ENCODE measurements around the gene C11orf42.
"Not testable (repeated sequence)": the region's sequence is repeated elsewhere in the genome, so short reads cannot be mapped to it uniquely, and the experiment has no call there.

C11orf42 gene

DNA sequence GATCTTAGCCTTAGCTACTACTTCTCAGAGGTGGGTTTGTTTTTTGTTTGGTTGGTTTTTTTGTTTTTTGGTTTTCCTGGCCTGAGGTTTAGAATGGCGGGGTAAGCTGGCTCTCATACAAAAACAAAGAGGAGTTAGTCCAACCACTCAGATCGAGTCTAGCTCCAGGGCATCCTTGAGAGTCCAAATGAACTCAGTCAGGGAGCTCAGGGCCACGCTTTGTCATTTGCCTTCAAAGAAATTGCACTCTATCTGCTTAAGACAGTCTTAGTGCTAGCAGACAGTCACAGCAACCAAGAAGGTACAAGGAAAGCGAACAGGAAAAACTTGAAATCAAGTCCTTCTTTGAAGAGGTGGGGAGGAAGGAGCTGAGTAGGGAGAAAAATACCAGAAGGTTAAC, 11.1 kb downstream of the C11orf42 start:
- no peak for DNase-seq (ENCODE audit: low read depth)

DNA sequence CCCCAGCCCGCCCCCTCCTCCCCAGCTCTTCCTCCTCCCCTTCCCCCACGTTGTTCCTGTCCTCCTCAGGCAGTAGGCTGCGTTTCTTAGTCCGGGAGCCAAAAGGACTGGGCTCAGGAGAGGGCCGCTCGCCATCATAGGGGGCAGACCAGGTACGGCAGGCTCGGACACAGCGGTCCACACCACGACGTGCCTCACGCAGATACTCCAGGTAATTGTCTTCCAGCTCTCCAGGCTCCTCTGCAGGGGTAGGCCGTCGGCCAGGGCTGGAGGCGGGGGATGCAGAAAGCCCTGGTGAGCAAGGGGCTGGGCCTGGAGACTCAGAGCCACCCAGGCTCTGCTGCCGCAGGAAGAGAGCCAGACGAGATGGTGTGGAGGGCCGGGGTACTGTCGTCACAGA, 12.4 kb downstream of the C11orf42 start:
- DNase-seq (ENCODE audit: low read depth) = no peak
- no peak overlapping the region for H3K4me3 ChIP-seq (ENCODE audit: low read depth, low read length)

More for the DNA sequence above, 11.1 kb downstream of the C11orf42 start:
- H3K4me3 ChIP-seq (ENCODE audit: low read depth, low read length) = no peak overlapping the region

DNA sequence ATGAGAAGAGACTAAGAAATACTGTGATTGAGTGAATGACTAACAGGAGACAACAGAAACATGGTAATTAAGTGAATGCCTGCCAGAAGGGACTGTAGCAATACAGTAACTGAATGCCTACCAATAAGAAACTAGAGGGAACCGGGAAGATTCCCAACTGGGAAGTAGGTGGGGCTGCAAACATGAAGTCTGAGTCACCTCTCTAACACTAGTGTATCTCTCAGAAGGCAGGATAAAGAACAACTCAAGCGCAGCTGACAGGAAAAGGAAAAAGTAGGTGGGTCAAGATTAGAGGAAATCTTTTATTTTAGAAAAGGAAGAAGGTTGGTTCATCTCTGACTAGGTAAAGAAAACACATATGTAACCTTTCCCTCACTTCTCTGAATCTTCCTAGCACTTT, 14.0 kb downstream of the C11orf42 start:
- DNase-seq (ENCODE audit: low read depth) = peak; percentile 78
- H3K4me3 ChIP-seq (ENCODE audit: low read depth, low read length) = no peak overlapping the region

DNA sequence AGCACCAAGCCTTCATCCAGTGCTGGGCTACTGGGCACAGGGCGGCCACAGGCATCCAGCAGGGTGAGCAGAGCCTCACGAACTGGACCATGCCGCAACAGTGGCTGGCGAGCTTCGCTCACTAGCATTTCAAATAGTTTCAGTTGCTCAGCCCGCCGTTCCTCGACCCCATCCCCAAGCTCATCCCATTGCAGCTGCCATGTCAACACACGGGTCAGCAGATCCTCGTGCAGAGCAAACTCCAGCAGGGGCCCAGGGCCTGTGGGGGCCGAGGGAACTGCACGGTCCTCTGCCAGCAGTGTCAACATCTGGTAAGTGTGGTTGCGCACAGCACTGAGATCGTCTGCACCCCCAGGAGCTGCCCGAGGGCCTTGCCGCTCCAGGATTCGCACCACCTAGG, 18.5 kb downstream of the C11orf42 start:
- no peak for DNase-seq (ENCODE audit: low read depth)
- H3K4me3 ChIP-seq (ENCODE audit: low read depth, low read length) = no peak overlapping the region

DNA sequence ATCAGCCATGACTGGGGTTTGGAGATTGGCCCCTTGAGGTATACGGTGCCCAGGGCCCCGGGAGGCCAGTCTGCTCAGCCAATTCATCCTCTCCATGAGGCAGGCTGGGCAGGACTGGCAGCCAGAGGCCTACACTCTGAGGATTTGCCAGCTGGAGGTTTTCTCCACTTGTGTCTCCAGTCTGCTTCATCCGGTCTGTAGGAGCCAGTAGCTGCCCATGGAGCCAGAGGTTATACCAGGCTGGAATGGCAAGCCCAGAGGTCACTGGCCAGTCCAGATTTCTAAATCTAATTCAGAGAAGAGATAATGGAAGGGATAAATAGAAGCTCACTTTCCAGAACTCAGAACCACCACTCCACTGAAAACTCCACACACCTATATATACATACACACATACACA, 19.1 kb downstream of the C11orf42 start:
- no peak overlapping the region for H3K4me3 ChIP-seq (ENCODE audit: low read depth, low read length)
- no peak for DNase-seq (ENCODE audit: low read depth)

DNA sequence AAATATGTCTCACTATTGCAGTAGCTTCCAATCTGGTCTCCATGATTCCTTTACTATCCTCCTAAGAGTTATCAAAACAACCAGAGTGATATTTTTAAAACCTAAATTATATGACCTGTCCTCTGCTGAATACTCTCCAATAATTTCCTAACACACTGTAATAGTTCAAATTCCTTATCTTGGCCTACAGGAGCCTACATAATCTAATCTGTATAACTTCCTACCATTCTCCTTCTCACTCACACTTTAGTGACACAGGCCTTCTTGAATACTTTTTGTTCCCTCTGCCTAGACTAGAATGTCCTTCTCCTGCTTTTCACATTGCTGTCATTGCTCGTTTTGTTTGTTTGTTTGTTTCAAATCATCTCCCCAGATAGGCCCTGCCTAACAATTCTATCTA, 19.7 kb downstream of the C11orf42 start:
- H3K4me3 ChIP-seq (ENCODE audit: low read depth, low read length) = no peak overlapping the region
- no peak for DNase-seq (ENCODE audit: low read depth)

DNA sequence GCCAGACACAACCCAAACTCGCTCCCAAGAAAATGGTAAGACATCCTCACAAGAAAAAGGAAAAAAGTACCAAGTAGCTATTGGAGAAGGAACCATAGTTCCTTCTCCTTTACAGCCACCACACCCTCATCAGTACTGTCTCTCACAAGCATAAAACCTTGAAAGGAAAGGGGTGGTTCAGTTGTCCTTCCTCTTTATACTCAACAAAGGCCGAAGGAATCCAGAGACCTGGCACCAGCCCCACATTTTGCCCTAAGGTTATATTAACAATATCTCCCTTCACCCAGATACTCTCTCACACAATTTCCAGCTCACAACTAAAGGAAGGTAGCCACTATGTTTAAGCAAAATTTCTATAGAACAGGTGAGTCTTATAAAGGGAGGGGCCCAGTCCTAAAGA, 20.5 kb downstream of the C11orf42 start:
- DNase-seq (ENCODE audit: low read depth) = no peak
- H3K4me3 ChIP-seq (ENCODE audit: low read depth, low read length) = no peak overlapping the region

DNA sequence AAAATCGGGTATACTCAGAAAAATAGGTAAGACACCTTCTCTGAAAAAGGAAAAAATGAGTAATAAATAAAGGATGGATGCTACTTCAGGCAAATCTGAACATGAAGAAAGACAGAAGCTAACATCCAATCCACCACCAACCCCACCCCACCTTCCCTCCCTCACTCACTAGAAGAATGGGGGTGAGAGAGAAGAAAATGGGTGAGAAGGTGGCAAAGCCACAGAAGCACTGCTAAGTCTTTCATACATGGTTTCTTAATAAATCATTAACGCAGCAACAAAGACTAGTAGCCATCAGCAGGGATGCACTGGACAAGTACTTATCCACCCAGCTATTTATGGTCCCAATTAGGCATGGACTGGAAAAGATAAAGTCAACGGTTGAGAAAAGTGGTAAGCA, 23.2 kb downstream of the C11orf42 start:
- no peak overlapping the region for H3K4me3 ChIP-seq (ENCODE audit: low read depth, low read length)
- DNase-seq (ENCODE audit: low read depth) = no peak

DNA sequence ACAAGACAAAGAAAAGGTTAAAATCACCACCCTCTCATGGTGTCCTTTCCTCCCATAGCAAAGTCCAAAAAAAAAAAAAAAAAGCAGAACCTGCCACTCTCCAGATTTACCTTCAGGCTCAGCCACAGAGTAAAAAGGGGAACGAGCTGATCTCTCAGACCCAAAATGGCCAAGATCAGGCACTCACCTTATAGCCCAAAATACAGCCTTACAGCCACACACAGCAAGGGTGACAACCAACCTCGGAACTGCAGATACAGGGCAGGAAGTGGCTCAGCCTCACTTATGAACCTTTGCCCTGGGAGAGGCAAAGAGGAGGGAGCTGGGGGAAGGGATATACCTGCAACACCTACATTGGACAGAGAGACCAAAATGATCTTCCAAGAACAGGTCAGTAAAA, 24.6 kb downstream of the C11orf42 start:
- H3K4me3 ChIP-seq (ENCODE audit: low read depth, low read length) = no peak overlapping the region
- DNase-seq (ENCODE audit: low read depth) = no peak

DNA sequence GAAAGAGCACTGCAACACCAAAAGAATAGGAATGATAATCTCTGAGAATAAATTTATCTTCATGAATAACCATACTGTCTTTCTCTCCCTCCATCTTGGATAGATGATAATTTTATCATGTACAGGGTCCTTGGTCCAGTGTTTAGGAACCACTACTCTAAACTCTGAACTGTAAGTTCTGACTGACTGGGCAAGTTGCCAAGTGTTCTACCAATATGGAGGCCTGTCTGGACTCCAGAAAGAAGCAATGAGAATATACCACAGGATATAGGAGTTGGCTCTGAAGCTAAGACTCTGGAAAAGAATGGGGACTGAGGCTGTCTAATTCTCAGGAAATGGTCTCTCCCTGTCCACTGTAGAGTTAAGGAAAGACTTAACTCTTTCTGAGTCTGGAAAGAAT, 27.5 kb downstream of the C11orf42 start:
- H3K4me3 ChIP-seq (ENCODE audit: low read depth, low read length) = no peak overlapping the region
- DNase-seq (ENCODE audit: low read depth) = no peak

DNA sequence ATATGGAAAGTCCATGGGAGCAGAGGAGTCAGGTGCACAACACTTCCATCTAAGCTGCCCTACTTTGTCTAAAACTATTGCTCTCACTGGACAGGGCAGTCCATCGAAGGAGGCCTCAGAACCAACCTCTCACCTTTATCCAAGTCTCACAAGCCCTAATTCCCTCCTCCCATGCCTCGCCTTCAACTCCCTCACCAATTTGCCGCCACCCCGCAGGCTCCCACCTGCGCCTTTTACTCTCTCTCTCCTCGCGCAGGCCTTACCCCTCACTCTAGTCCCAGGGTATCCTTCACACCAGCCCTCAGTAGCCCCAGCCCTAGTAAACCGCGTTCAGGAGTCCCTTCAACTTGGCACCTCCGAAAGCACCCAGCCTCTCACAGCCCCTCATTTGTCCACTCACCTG, 28.6 kb downstream of the C11orf42 start:
- peak overlapping the region; percentile 73 for H3K4me3 ChIP-seq (ENCODE audit: low read depth, low read length)
- no peak for DNase-seq (ENCODE audit: low read depth)

DNA sequence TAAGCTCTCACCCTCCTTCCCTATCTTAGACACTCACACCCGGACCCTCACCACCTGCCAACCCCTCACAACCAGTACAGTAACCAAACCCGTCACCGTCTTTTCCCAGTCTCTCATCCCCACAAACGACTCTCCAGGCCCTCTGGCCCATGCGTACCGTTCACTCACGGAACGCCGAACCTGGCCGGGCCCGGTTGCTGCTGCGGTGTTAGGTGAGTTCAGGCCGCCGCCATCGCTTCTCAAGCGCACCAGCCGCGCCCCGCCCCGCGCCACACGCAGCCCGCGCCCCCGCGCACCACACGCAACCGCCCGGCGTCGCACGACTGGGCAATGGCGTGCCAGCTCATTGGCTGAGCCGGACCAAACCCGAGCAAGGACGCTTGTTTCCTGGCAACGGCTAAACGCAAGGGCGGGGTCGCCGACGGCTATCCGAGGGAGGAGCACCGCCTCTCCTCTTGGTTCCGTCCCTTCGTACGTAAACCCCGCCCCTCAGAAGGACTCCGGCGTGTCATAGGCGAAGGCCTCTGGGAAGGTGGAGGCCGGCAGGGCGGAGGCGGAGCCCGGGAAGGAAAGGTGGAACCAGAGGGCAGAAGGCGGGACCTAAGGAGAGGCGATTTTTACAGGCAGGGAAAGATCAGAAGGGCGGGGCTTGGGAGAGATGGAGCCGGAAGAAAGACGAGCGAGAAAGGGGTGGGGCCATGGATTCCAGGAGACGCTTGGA, 29.2 kb downstream of the C11orf42 start, which contains the start of gene FHIP1B:
Gene FHIP1B, minus strand, starts transcription at position 250 of the 721 bp plus-strand sequence. CDS start 10,120 bp downstream, outside the sequence.
- peak; percentile 100 for DNase-seq (ENCODE audit: low read depth)
- H3K4me3 ChIP-seq (ENCODE audit: low read depth, low read length) = peak within 1 kb of the TSS; percentile 73

DNA sequence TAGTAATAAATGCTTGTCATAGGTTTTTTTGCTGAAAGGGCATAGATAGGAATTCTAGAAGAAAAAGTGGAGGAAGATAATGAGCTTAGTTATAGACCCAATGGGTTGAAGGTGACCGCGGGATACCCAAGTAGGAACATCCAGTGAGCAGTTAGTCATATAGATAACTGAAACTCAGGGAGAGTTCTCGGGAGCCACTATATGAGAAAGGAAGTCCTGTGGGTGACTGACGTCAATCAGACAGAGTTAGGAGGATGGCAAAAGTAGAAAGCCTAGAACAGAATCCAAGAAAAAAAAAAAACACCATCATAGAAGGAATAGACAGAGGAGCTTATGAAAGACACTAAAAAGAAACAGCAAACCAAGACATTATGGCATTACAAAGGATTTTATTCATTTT, 31.9 kb downstream of the C11orf42 start:
- H3K4me3 ChIP-seq (ENCODE audit: low read depth, low read length) = no peak overlapping the region
- no peak for DNase-seq (ENCODE audit: low read depth)

DNA sequence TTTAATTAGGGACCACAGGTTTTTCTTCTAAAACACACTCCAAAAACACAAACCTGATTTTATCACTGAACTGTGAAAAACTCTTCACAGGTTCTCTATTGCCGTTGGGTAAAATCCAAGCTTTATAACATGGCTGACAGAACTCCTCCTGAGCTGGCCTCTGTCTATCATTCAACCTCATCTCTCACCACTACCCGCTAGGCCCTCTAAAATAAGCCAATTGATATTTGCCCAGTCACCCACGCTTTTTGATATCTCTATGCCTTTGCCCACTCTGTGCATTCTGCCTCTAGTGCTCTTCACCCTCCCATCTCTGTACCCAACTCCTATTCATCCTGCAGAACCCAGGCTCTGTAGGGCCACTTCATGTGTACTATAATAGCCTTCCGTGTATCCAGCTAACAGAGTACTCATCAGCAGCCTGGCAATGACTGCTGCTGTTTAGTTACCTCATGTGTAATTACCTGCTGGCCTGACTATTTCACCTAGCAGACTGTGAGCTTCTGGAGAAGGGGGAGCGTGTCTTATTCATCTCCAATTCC, 32.5 kb downstream of the C11orf42 start:
- H3K4me3 ChIP-seq (ENCODE audit: low read depth, low read length) = no peak overlapping the region
- DNase-seq (ENCODE audit: low read depth) = no peak

DNA sequence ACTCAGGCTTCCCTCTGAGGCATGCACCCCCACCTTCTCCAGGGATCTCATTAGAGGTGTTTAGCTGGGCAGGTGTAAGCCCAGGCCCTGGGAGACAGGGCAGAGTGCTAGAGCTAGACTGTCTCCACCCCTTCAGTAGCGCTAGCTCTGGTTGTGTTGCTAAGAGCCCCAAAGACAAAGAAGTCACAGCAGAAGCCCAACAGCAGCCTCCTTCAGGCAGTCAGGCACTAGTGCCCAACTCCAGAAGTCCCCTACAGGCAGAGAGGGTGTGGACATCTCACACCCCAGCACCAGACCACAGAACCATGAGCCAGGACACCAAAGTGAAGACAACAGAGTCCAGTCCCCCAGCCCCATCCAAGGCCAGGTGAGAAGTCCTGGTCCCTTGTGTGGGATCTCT, 33.5 kb downstream of the C11orf42 start, which contains the start of gene CNGA4:
Gene CNGA4, plus strand, starts transcription at position 188 of the 400 bp plus-strand sequence. Its CDS starts 118 bp downstream, at position 306.
- H3K4me3 ChIP-seq (ENCODE audit: low read depth, low read length) = no peak within 1 kb of the TSS
- no peak for DNase-seq (ENCODE audit: low read depth)

DNA sequence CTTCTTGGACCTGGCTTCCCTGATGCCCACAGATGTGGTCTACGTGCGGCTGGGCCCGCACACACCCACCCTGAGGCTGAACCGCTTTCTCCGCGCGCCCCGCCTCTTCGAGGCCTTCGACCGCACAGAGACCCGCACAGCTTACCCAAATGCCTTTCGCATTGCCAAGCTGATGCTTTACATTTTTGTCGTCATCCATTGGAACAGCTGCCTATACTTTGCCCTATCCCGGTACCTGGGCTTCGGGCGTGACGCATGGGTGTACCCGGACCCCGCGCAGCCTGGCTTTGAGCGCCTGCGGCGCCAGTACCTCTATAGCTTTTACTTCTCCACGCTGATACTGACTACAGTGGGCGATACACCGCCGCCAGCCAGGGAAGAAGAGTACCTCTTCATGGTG, 34.8 kb downstream of the C11orf42 start:
- no peak overlapping the region for H3K4me3 ChIP-seq (ENCODE audit: low read depth, low read length)
- DNase-seq (ENCODE audit: low read depth) = no peak

DNA sequence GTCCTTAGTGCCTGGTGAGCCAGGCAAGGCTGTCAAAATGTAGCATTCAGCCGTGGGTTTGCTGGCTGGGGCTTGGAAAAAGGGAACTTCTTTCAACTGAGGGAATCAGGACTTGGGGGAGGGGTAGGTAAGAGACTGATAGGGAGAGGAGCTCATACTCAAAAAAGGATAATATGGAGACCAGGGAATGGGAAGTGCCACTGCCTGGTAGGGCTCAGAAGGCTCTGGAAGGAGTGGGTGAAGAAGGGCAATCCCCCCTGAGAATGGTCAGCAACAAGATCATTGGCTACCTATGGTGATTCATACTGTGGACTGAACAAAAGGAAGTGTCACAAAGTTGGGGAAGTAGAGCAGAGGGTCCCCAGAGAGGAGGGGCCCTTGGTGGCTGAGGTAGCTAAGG, 35.4 kb downstream of the C11orf42 start:
- no peak for DNase-seq (ENCODE audit: low read depth)
- no peak overlapping the region for H3K4me3 ChIP-seq (ENCODE audit: low read depth, low read length)

DNA sequence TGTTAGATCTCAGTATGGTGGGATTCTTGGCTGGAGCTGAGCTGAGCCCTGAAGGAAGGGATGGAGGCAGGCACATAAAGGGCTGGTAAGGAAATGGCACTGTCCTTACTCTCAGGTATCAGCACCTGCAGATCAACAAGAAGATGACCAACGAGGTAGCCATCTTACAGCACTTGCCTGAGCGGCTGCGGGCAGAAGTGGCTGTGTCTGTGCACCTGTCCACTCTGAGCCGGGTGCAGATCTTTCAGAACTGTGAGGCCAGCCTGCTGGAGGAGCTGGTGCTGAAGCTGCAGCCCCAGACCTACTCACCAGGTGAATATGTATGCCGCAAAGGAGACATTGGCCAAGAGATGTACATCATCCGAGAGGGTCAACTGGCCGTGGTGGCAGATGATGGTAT, 36.0 kb downstream of the C11orf42 start:
- DNase-seq (ENCODE audit: low read depth) = no peak

DNA sequence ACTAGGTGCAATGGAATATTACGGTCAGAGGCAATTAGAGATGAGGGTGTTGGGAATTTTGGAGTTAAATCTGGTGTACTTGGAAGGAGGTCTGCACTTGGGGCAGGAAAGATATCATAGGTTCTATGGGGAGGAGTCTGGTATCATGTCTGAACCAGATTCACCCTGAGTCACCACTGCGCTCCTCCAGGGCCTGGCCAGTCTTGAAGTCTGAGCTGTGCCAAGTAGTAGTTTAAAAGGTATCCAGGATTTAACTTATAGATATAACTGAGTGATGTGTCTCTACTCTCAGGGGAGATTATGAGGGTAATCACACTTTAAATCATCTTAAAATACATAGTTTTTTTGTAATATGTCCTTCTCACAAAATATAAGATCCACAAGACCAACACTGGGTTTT, 40.2 kb downstream of the C11orf42 start:
- DNase-seq (ENCODE audit: low read depth) = no peak
- no peak overlapping the region for H3K4me3 ChIP-seq (ENCODE audit: low read depth, low read length)

More for the DNA sequence above, 36.0 kb downstream of the C11orf42 start:
- no peak overlapping the region for H3K4me3 ChIP-seq (ENCODE audit: low read depth, low read length)

DNA sequence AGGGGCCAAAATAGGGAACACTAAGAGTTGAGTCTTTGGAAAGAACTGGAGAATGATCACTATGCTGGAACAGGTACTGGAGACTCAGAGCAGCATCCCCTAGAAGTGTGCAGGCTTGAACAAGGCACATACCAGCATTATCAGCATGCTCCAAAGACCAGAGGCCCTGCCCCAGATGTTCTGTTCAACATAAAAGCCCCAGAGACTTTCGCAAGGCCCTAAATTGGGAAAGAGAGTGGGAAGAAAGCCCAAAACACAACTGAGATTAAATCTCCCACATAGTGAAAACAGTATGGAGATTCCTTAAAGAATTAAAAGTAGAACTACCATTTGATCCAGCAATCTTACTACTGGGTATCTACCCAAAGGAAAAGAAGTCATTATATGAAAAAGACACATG, 42.9 kb downstream of the C11orf42 start:
- no peak for DNase-seq (ENCODE audit: low read depth)

DNA sequence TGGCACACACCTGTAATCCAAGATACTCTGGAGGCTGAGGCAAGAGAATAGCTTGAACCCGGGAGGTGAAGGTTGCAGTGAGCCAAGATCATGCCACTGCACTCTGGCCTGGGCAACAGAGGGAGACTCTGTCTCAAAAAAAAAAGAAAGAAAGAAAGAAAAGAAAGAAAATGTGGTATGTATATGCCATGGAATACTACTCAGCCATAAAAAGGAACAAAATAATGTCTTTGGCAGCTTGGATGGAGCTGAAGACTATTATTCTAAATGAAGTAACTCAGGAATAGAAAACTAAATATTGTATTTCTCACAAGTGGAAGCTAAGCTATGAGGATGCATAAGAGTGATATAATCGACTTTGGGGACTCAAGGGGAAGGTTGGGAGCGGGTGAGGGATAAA, 43.5 kb downstream of the C11orf42 start:
- H3K4me3 ChIP-seq (ENCODE audit: low read depth, low read length) = not testable (repeated sequence)

More for the DNA sequence above, 42.9 kb downstream of the C11orf42 start:
- no peak overlapping the region for H3K4me3 ChIP-seq (ENCODE audit: low read depth, low read length)

More for the DNA sequence above, 43.5 kb downstream of the C11orf42 start:
- DNase-seq (ENCODE audit: low read depth) = not testable (repeated sequence)
